Spleen (tissue), 11 donors: ENCODE measurements around the gene LRTM2. TPM values are rescaled to one million over a fixed set of nuclear protein-coding genes. Genes with fewer than 3 reads are reported as not detected.

Source experiments
- DNase-seq: peaks from one replicate; pipeline ENCODE4 v3.0.0-alpha.2; 2020
- H3K27ac ChIP-seq, 8 donors: fragments of 200-600 bp; sonication (generic) in 7 of 8; 1 replicate in 4 of 8; 2 replicates in 4 of 8; pipeline versions ENCODE4 v1.5.0 to v1.8.0; 2016 to 2021; ENCODE audit warnings: inconsistent platforms in 4 of 8, mild to moderate bottlenecking in 4 of 8, moderate library complexity in 1 of 8
- H3K27me3 ChIP-seq, 7 donors: fragments of 200-600 bp; sonication (generic) in 6 of 7; replicated peaks in 1 of 7; 1 replicate in 4 of 7; 2 replicates in 3 of 7; pipeline versions ENCODE4 v1.5.0 to v1.8.0; 2016 to 2021; ENCODE audit warnings: inconsistent platforms in 3 of 7, mild to moderate bottlenecking in 1 of 7
- H3K36me3 ChIP-seq, 6 donors: fragments of 200-600 bp; sonication (generic) in 5 of 6; 1 replicate in 4 of 6; 2 replicates in 2 of 6; pipeline versions ENCODE4 v1.5.0 to v1.8.0; 2016 to 2021; ENCODE audit warnings: inconsistent platforms in 2 of 6
- H3K4me1 ChIP-seq, 6 donors: fragments of 200-600 bp; sonication (generic) in 5 of 6; 1 replicate in 3 of 6; 2 replicates in 3 of 6; pipeline versions ENCODE4 v1.5.0 to v1.8.0; 2016 to 2021; ENCODE audit warnings: inconsistent platforms in 3 of 6
- H3K4me3 ChIP-seq, 8 donors: fragments of 200-600 bp; sonication (generic) in 7 of 8; 1 replicate in 4 of 8; 2 replicates in 4 of 8; pipeline versions ENCODE4 v1.5.0 to v1.8.0; 2016 to 2021; ENCODE audit warnings: inconsistent platforms in 4 of 8, mild to moderate bottlenecking in 4 of 8, moderate library complexity in 2 of 8
- H3K9me3 ChIP-seq, 8 donors: fragments of 200-600 bp; sonication (generic) in 7 of 8; 1 replicate in 4 of 8; 2 replicates in 4 of 8; pipeline versions ENCODE4 v1.5.0 to v1.8.0; 2016 to 2021; ENCODE audit warnings: inconsistent platforms in 4 of 8
- POLR2A ChIP-seq, 3 donors: fragments of 450-650 bp; IDR thresholded peaks; one replicate each; pipeline ENCODE4 v1.5.1; 2017; ENCODE audit warnings: antibody characterized with exemption in 3 of 3, mild to moderate bottlenecking in 1 of 3
- POLR2AphosphoS5 ChIP-seq, 3 donors: sonication (generic); formaldehyde crosslinking; IDR thresholded peaks; one replicate each; pipeline ENCODE4 v1.5.1; 2017; ENCODE audit warnings: antibody characterized with exemption in 3 of 3
- WGBS, 5 donors: extraction: QIAGEN DNeasy Blood & Tissue Kit in 3 of 5; methylation state at CpG; one replicate each; pipeline versions ENCODE4 v1.1.5 to v1.1.7; 2013 to 2018; 5-methylcytosine and 5-hydroxymethylcytosine counted together
- intact Hi-C: fragments of 100-400 bp; cut with DNase I; formaldehyde crosslinking; loops from one replicate; pipeline ENCODE4 v1.15.0; 2023; ENCODE audit warnings: low total_unique reads
- polyA plus RNA-seq, 3 donors: library from polyadenylated mRNA; stranded (reverse); fragments of 200-250 nt; gene quantifications; one replicate each; pipeline ENCODE4 v1.2.1, GENCODE V29; 2013
- total RNA-seq, 7 donors: library from RNA; depleted of rRNA in 3 of 7; stranded (reverse); fragments of >200 nt in 3 of 7; fragmentation: NEBNext Ultra II Directional in 4 of 7; extraction: Animal tissue kit (Norgen Biotek cat#: 25700) in 4 of 7; gene quantifications; one replicate each; pipeline versions ENCODE4 v1.1.0 to v1.2.1, GENCODE V29; 2016 to 2021
- TF ChIP-seq, protein P1 (sequence below), 11 experiments: fragments of 200-600 bp in 7 of 11; fragments of 450-650 bp in 4 of 11; sonication (generic) in 4 of 11; IDR thresholded peaks in 8 of 11; conservative IDR thresholded peaks in 3 of 11; 1 replicate in 7 of 11; 2 replicates in 4 of 11; pipeline versions ENCODE4 v1.4.0 to v1.8.0; 2016 to 2021; ENCODE audit warnings: antibody characterized with exemption in 11 of 11, inconsistent platforms in 4 of 11, mild to moderate bottlenecking in 1 of 11
- donor health status: healthy with polysubstance abuse.
- donor health status: DM: no; HTN: no; CAD: no; lungs with moderate emphysema.
- donor health status: DM: no; HTN: no; CAD: no.
- donor health status: Bipolar disorder and iron deficiency.
- donor health status: healthy.
- donor health status: DM: no; HTN: no; CAD: no.
- donor health status: DM: yes; HTN: yes; CAD: no.

LRTM2 gene
- total and polyA plus RNA-seq, 10 donors: 0.12 TPM; not detected in 9

DNA sequence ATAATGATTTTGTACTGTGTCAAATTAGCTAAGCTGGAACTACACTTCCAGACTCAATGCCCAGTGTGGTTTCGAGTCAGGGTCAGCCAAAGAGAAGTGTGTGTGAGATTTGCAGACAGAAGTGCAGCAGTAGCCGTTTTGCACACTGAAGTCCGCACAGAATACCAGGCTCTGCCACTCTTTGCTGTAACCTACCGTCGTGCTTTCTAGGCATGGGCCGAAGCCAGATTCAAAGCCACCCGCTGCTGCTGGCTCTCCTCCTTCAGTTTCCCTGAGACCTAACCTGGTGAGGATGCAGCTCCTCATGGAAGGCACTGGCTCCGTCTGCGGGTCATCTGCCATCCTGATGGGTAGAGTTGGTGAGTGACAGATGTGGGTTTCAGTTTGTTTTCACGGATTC lies 48.8 kb downstream of the LRTM2 start:
- intact Hi-C loops: no loop called here
- TF ChIP-seq, protein P1, sequence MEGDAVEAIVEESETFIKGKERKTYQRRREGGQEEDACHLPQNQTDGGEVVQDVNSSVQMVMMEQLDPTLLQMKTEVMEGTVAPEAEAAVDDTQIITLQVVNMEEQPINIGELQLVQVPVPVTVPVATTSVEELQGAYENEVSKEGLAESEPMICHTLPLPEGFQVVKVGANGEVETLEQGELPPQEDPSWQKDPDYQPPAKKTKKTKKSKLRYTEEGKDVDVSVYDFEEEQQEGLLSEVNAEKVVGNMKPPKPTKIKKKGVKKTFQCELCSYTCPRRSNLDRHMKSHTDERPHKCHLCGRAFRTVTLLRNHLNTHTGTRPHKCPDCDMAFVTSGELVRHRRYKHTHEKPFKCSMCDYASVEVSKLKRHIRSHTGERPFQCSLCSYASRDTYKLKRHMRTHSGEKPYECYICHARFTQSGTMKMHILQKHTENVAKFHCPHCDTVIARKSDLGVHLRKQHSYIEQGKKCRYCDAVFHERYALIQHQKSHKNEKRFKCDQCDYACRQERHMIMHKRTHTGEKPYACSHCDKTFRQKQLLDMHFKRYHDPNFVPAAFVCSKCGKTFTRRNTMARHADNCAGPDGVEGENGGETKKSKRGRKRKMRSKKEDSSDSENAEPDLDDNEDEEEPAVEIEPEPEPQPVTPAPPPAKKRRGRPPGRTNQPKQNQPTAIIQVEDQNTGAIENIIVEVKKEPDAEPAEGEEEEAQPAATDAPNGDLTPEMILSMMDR (IDR thresholded peaks at IDR 0.05 in 8 of 11, conservative IDR thresholded peaks at IDR 0.05 in 3 of 11): no peak
- TF ChIP-seq POLR2A (IDR thresholded peaks at IDR 0.05) (no peak), POLR2AphosphoS5 (IDR thresholded peaks at IDR 0.05) (no peak)
- H3K9me3 ChIP-seq: peaks cover 0 to 8% (median 0%) of the 10 kb centered on the region in 8 donors
- no peak for DNase-seq
- 87 to 94% (median 92%) methylated on average over 10 of the region's 10 CpGs for WGBS, 5 donors
- H3K36me3 ChIP-seq: no peaks in the 10 kb centered on the region
- H3K27me3 ChIP-seq: peaks cover 0 to 32% (median 8%) of the 10 kb centered on the region in 7 donors
- no peak overlapping the region for H3K4me3 ChIP-seq
- H3K27ac ChIP-seq: no peak overlapping the region
- H3K4me1 ChIP-seq: no peaks in the 10 kb centered on the region

DNA sequence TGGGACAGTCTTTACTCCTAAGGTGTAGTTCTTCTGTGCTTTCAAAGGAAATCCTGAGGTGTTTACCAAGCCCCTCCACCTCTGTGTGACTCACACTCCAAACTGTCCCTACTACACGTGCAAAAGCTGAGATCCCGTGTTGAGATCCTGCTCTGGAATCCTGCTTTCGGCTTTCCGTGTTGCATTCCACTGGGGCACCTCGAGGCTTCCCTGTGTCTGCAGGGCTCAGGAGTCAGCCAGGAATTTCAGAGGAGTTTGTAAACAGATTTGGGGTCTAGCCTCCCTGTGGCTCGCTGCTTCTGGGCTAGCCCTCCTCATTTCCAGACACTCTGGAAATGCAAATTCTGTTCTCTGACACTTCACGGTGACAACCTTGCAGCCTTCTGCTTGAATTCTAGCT lies 49.7 kb downstream of the LRTM2 start:
- no peak for DNase-seq
- TF ChIP-seq, protein P1 (IDR thresholded peaks at IDR 0.05 in 8 of 11, conservative IDR thresholded peaks at IDR 0.05 in 3 of 11): no peak
- no peak for TF ChIP-seq POLR2AphosphoS5 (IDR thresholded peaks at IDR 0.05)
- no peak for TF ChIP-seq POLR2A (IDR thresholded peaks at IDR 0.05)
- H3K27me3 ChIP-seq: peaks cover 0 to 26% (median 3%) of the 10 kb centered on the region in 7 donors
- intact Hi-C loops: no loop called here
- H3K27ac ChIP-seq: no peak overlapping the region
- no peaks in the 10 kb centered on the region for H3K36me3 ChIP-seq
- H3K4me1 ChIP-seq: no peaks in the 10 kb centered on the region
- peaks cover 0 to 8% (median 0%) of the 10 kb centered on the region in 8 donors for H3K9me3 ChIP-seq
- 64 to 81% (median 70%) methylated on average over 6 to 7 of the region's 7 CpGs for WGBS, 5 donors
- no peak overlapping the region for H3K4me3 ChIP-seq

GRCh38 chr12:1870998-1871917 lies 50.9 kb downstream of the LRTM2 start:
- peaks cover 0 to 8% (median 0%) of the 10 kb centered on the region in 8 donors for H3K9me3 ChIP-seq
- TF ChIP-seq POLR2A (IDR thresholded peaks at IDR 0.05): no peak
- DNase-seq: no peak
- peaks cover 0 to 28% (median 3%) of the 10 kb centered on the region in 7 donors for H3K27me3 ChIP-seq
- H3K36me3 ChIP-seq: no peaks in the 10 kb centered on the region
- no peak overlapping the region for H3K4me3 ChIP-seq
- 90 to 93% (median 91%) methylated on average over 24 of the region's 24 CpGs for WGBS, 5 donors
- intact Hi-C loops: no loop called here
- H3K4me1 ChIP-seq: no peaks in the 10 kb centered on the region
- no peak overlapping the region for H3K27ac ChIP-seq

GRCh38 chr12:1872001-1872400 lies 51.6 kb downstream of the LRTM2 start:
- no peak overlapping the region for H3K4me3 ChIP-seq
- H3K36me3 ChIP-seq: no peaks in the 10 kb centered on the region
- peaks cover 0 to 8% (median 0%) of the 10 kb centered on the region in 8 donors for H3K9me3 ChIP-seq
- DNase-seq: no peak
- peaks cover 0 to 28% (median 3%) of the 10 kb centered on the region in 7 donors for H3K27me3 ChIP-seq
- no peaks in the 10 kb centered on the region for H3K4me1 ChIP-seq
- WGBS, 5 donors: 86 to 93% (median 91%) methylated on average over 6 of the region's 6 CpGs
- intact Hi-C loops: no loop called here
- H3K27ac ChIP-seq: no peak overlapping the region
- TF ChIP-seq, protein P1 (IDR thresholded peaks at IDR 0.05 in 8 of 11, conservative IDR thresholded peaks at IDR 0.05 in 3 of 11): no peak
- TF ChIP-seq POLR2A (IDR thresholded peaks at IDR 0.05) (no peak), POLR2AphosphoS5 (IDR thresholded peaks at IDR 0.05) (no peak)
